OCI-M2 (cell line): ENCODE results near the gene TATDN2.

Experiments used
- DNase-seq: peaks from one replicate; lab custom pipeline; 2025; ENCODE audit not compliant: unreplicated experiment; lab: John Stamatoyannopoulos, UW

The TATDN2 gene

GRCh38 chr3:10315771-10316344 is 67.6 kb downstream of the TATDN2 start:
- no peak for DNase-seq

- DNase-seq = no peak
Observed at GRCh38 chr3:10317311-10317960, 69.2 kb downstream of the TATDN2 start.

GRCh38 chr3:10317961-10318350 is 69.7 kb downstream of the TATDN2 start:
- no peak for DNase-seq

DNA sequence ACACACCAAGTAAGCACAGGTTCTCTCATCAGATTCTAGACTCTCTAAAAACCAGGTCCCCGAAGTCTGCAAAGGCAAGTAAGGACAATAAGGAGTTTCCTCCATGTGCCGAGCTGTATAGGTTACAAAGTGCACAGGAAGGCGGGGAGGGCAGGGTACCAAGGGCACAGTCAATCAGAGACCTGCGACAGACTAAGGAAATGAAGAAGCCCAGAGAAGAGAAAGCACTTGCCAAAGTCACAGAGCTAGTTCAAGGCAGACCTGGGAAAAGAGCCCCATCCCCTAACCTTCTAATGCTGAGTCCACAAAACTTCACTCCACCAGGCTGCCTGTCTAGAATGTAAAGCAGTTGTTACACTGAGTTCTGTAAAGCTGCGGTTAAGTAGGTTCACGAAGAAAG is 71.0 kb downstream of the TATDN2 start:
- no peak for DNase-seq

- DNase-seq = no peak
Observed at GRCh38 chr3:10319804-10320203, 71.5 kb downstream of the TATDN2 start.

GRCh38 chr3:10320320-10320677 is 72.0 kb downstream of the TATDN2 start:
- no peak for DNase-seq

DNA sequence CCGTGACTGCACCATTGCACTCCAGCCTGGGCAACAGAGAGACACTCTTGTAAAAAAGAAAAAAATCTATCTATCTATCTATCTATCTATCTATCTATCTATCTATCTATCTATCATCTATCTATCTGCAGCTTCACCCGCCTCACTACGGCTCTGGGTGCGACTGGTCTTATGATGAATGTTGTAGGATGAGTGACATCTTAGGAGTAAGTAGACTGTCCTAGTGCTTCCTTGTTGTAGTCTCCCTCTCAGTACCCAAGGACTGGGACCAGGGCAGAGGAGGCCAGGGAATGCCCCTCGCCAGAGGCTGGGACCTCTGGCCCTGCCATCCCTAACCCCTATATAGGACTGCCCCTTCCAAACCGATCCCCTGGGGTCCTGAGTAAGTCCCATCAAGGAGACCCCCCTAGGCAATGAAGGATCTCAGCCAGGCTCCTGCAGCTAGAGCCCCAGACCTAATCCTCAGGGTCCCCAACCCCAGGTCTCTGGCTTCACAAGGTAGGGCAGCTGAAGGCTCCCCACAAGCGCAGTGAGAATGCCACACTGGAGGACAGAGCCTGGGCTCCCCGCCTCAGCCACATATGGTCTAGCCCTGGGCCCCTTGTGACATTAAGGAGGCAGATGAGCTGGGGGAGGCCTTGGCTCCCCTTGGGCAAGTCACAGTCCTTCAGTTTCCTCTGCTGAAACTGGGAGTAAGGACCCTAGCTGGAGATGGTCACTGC is 73.5 kb downstream of the TATDN2 start:
- no peak for DNase-seq

DNA sequence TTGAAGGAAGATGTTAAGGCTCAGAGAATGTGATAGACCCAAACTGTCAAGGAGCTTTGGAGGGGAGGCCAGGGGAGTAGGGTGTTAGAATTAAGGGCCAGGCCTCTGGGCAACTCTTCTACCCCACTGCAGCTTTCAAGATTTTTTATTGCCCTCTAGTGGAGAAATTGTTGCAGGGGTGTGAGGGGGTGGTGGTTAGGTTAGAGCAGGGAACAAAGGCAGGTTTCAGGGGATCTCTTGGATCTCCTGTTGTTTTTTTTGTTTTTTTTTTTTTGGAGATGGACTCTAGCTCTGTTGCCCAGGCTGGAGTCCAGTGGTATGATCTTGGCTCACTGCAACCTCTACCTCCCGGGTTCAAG is 74.1 kb downstream of the TATDN2 start:
- DNase-seq = no peak

GRCh38 chr3:10327592-10327991 is 79.3 kb downstream of the TATDN2 start:
- no peak for DNase-seq

GRCh38 chr3:10328460-10329071 is 80.3 kb downstream of the TATDN2 start:
- DNase-seq = no peak

- DNase-seq = no peak
Observed at GRCh38 chr3:10329495-10330015, 81.3 kb downstream of the TATDN2 start.

- no peak for DNase-seq
Observed at GRCh38 chr3:10330319-10330718, 82.1 kb downstream of the TATDN2 start.
